Fibroblast of lung (primary cell): ENCODE results near the gene RBM20. TPM values are rescaled to one million over a fixed set of nuclear protein-coding genes. Genes with fewer than 3 reads are reported as not detected.
A peak's percentile ranks its signal among the peaks of the same experiment; 100 is the strongest.

Experiments
- DNase-seq, 2 donors: peaks; one replicate each; pipeline versions ENCODE4 v3.0.0 to v3.0.0-alpha.2; 2010; ENCODE audit warnings: low read depth in 2 of 2
- H2AFZ ChIP-seq: 2 replicates; pipeline ENCODE4 v1.5.1; 2012; ENCODE audit warnings: low read length, control low read depth, inconsistent platforms
- H3K27ac ChIP-seq: 2 replicates; pipeline ENCODE4 v1.5.1; 2011; ENCODE audit warnings: low read length, control low read depth; ENCODE audit not compliant: insufficient read depth
- H3K27me3 ChIP-seq: 2 replicates; pipeline ENCODE4 v1.5.1; 2011; ENCODE audit warnings: mild to moderate bottlenecking, low read length; ENCODE audit not compliant: control insufficient read depth, insufficient read depth
- H3K36me3 ChIP-seq: 2 replicates; pipeline ENCODE4 v1.5.1; 2011; ENCODE audit warnings: low read length; ENCODE audit not compliant: control insufficient read depth, insufficient read depth
- H3K4me1 ChIP-seq: 2 replicates; pipeline ENCODE4 v1.5.1; 2011; ENCODE audit warnings: low read length; ENCODE audit not compliant: control insufficient read depth, insufficient read depth; ENCODE audit errors: extremely low read depth
- H3K4me2 ChIP-seq: 2 replicates; pipeline ENCODE4 v1.5.1; 2011; ENCODE audit warnings: low read length, control low read depth; ENCODE audit not compliant: insufficient read depth; ENCODE audit errors: extremely low read depth
- H3K4me3 ChIP-seq, 4 experiments: fragments of 200-600 bp in 1 of 4; sonication (generic) in 1 of 4; replicated peaks in 1 of 4; 2 replicates each; pipeline ENCODE4 v1.5.1; 2011 to 2016; ENCODE audit warnings: low read length in 4 of 4, low read depth in 3 of 4, mild to moderate bottlenecking in 3 of 4, control low read depth in 2 of 4, inconsistent platforms in 1 of 4, mixed read lengths in 1 of 4; ENCODE audit not compliant: insufficient read depth in 1 of 4; ENCODE audit errors: control extremely low read depth in 1 of 4
- H3K79me2 ChIP-seq: 2 replicates; pipeline ENCODE4 v1.5.1; 2012; ENCODE audit warnings: mild to moderate bottlenecking, low read length, inconsistent platforms; ENCODE audit not compliant: control insufficient read depth, insufficient read depth
- H3K9ac ChIP-seq: 2 replicates; pipeline ENCODE4 v1.5.1; 2011; ENCODE audit warnings: mild to moderate bottlenecking, low read length, control low read depth; ENCODE audit not compliant: insufficient read depth
- H3K9me3 ChIP-seq: 2 replicates; pipeline ENCODE4 v1.5.1; 2012; ENCODE audit warnings: low read depth, low read length; ENCODE audit not compliant: control insufficient read depth, insufficient read depth
- H4K20me1 ChIP-seq: 2 replicates; pipeline ENCODE4 v1.5.1; 2011; ENCODE audit warnings: low read length; ENCODE audit not compliant: control insufficient read depth, insufficient read depth; ENCODE audit errors: extremely low read depth
- CTCF ChIP-seq, 2 donors: IDR thresholded peaks in 1 of 2; conservative IDR thresholded peaks in 1 of 2; 1 replicate in 1 of 2; 2 replicates in 1 of 2; pipeline ENCODE4 v1.5.1; 2011 to 2012; ENCODE audit warnings: low read length in 2 of 2, control low read depth in 1 of 2, inconsistent platforms in 1 of 2, low read depth in 1 of 2, mild to moderate bottlenecking in 1 of 2
- EZH2 ChIP-seq: IDR thresholded peaks from 2 replicates; pipeline ENCODE4 v1.5.1; 2012; ENCODE audit warnings: low read length, control low read depth, mild to moderate bottlenecking; ENCODE audit errors: missing control alignments
- polyA plus RNA-seq, 2 donors: library from polyadenylated mRNA; depleted of rRNA in 1 of 2; stranded (reverse) in 1 of 2; unstranded in 1 of 2; fragments of >200 nt; gene quantifications; 2 replicates each; pipeline ENCODE4 v1.2.1, GENCODE V29; 2011 to 2012; ENCODE audit warnings: missing spikeins in 1 of 2
- total RNA-seq: library from RNA; depleted of rRNA; stranded (reverse); fragments of >200 nt; gene quantifications from 2 replicates; pipeline ENCODE4 v1.2.1, GENCODE V29; 2014

Gene RBM20
- total and polyA plus RNA-seq, 2 donors (not counting 1 experiment from before 2014, with no cell fraction given): under 0.01 to 0.05 TPM

DNA sequence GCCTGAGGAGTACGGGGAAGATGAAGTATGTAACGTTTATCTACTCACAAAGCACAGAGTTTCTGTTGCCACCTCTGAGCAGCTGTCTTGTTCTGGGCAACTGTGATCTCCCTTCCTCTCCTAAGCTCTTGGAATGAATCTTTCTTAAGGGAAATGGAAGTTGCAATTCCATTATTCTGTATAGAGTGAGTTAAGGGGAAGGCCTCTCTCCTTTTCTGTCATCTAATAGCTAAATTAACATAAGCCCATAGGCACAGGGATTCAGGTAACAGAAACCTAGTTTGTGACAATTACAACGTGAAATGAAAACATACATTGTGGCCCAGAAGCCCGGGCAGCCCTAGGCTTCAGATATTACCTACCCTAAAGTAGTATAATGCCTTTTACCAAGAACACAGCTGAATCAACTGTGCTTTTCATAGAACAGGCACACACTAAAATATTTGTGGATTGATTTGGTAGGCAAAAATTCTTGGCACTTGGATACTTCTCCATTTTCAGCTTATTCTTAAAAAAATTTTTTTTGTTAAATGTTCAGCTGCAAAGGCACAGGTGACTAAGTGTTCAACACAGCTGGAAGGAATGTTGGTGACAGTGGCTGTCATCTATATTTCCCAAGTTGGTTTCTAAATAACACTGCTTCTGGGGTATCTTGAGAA, 223.8 kb downstream of the RBM20 start:
- TF ChIP-seq EZH2: no peak
- no peak for TF ChIP-seq CTCF (conservative IDR thresholded peaks at IDR 0.05 in 1 of 2, IDR thresholded peaks at IDR 0.05 in 1 of 2; ENCODE audit: low read depth in 1 of 2, low read length in 2 of 2)
- Histone ChIP-seq H3K27ac (no peak overlapping the region), H3K79me2 (no peaks in the 10 kb centered on the region), H3K9ac (no peak overlapping the region), H4K20me1 (no peaks in the 10 kb centered on the region), H3K4me3 (no peak overlapping the region), H3K9me3 (no peaks in the 10 kb centered on the region), H3K4me1 (peaks cover 5% of the 10 kb centered on the region), H3K36me3 (no peaks in the 10 kb centered on the region), H3K27me3 (no peaks in the 10 kb centered on the region), H2AFZ (no peak overlapping the region), H3K4me2 (no peak overlapping the region)
- DNase-seq: no peak

- H3K27ac ChIP-seq: no peak overlapping the region
- H4K20me1 ChIP-seq: no peaks in the 10 kb centered on the region
- H3K9me3 ChIP-seq: no peaks in the 10 kb centered on the region
- no peak overlapping the region for H3K4me3 ChIP-seq
- TF ChIP-seq CTCF (conservative IDR thresholded peaks at IDR 0.05 in 1 of 2, IDR thresholded peaks at IDR 0.05 in 1 of 2; ENCODE audit: low read depth in 1 of 2, low read length in 2 of 2) (no peak), EZH2 (no peak)
- peaks cover 5% of the 10 kb centered on the region for H3K79me2 ChIP-seq
- H3K4me1 ChIP-seq: peaks cover 5% of the 10 kb centered on the region
- no peaks in the 10 kb centered on the region for H3K36me3 ChIP-seq
- H3K9ac ChIP-seq: no peak overlapping the region
- H3K4me2 ChIP-seq: no peak overlapping the region
- no peaks in the 10 kb centered on the region for H3K27me3 ChIP-seq
- no peak overlapping the region for H2AFZ ChIP-seq
- DNase-seq: no peak
Measured at GRCh38 chr10:110868981-110869380, 224.8 kb downstream of the RBM20 start.

DNA sequence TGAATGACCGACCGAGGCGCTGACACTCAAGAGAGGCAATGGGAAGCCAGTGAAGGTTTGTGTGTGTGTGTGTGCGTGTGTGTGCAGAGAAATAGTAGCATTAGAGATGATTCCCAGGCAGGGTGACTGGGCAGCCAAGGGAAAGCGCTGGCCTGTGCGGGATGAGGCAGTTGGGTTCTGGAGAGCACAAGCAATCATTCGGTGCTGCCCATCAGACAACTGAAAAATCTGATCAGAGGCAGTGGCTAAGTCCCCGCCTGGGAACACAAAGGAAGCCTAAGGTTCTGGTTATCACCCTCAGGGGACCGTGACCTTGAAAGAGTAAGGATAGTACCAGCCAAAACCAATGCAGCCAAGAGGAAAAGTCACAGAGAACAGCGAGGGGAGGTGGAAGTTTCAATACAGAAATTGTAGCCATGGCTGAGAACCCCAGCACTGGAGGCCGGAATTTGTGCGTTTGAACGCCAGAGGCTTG, 226.7 kb downstream of the RBM20 start:
- TF ChIP-seq EZH2: no peak
- TF ChIP-seq CTCF (conservative IDR thresholded peaks at IDR 0.05 in 1 of 2, IDR thresholded peaks at IDR 0.05 in 1 of 2; ENCODE audit: low read depth in 1 of 2, low read length in 2 of 2): no peak
- Histone ChIP-seq H3K4me3 (peak overlapping the region in 3 of 4 experiments; percentile 68 to 91 (median 80)), H3K9me3 (no peaks in the 10 kb centered on the region), H3K9ac (no peak overlapping the region), H3K36me3 (no peaks in the 10 kb centered on the region), H4K20me1 (no peaks in the 10 kb centered on the region), H3K4me1 (peaks cover 5% of the 10 kb centered on the region), H3K79me2 (peaks cover 9% of the 10 kb centered on the region), H3K4me2 (peak overlapping the region; percentile 89), H3K27me3 (no peaks in the 10 kb centered on the region), H3K27ac (peak overlapping the region; percentile 75), H2AFZ (peak overlapping the region; percentile 95)
- no peak for DNase-seq
